ENCODE measurements around the gene GSC2.

GSC2 gene

DNA sequence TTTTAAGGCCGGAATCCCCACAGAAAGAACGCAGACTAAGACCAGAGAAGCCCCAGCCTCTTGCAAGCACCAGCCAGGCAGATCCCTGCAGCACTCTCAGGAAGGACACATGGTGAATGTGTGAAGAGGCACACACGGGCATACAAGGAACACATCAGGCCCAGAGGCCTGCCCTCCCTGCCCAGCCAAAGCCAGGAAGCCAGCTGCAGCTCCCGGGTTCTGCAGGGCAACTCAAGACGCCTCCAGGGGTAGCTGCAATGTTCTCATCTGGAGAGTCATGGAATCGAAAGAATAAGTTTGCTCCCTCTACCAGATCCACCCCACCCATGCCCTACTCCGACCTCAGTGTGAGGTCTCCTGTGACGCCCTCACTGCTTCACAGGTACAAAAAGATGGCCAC is 30.1 kb downstream of the GSC2 start:
- no peak for DNase-seq (ENCODE audit: low read depth in 2 of 2)

DNA sequence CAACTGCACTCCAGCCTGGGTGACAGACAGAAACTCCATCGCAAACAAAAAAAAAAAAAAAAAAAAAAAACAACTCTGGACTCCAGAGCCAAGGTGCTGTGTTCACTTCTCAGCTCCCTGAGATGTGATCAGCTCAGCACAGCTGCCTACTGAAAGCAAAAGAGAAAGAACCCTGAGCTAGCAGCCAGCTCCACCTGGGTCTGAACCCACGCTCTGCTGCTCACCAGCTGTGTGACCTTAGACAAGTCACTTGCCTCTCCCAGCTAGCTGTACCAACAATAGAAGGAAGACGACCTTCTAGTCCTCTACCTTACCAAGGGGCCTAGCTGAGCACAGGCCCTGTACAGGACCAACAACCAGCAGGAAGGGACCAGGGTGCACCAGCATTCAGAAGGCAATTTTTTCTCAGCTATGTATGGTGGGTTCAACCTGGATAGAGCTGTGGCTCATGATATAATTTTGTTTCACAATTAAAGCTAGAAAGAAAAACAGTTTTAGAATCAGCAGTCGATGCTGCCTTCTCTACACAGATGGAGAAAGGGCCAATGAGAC is 31.7 kb downstream of the GSC2 start:
- DNase-seq (ENCODE audit: low read depth in 2 of 2): no peak

DNA sequence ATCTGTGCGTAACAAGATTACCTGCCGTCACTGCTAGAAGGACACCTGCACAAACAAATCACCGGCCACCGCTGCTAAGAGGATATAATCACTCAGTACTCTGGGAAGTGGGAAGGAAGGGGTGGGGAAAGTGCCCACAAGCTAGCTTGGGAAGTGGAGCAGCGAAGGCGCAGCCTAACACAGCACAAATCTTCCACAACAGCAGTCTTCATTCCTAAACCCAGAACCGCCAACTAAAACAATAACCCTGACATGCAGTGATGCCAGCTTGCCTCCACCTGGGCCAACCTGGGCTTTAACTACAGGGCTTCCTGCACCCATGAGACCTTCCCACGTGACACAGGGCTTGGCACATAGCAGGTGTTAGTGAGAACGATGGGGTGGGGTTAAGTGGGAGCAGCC is 33.0 kb downstream of the GSC2 start:
- no peak for DNase-seq (ENCODE audit: low read depth in 2 of 2)

DNA sequence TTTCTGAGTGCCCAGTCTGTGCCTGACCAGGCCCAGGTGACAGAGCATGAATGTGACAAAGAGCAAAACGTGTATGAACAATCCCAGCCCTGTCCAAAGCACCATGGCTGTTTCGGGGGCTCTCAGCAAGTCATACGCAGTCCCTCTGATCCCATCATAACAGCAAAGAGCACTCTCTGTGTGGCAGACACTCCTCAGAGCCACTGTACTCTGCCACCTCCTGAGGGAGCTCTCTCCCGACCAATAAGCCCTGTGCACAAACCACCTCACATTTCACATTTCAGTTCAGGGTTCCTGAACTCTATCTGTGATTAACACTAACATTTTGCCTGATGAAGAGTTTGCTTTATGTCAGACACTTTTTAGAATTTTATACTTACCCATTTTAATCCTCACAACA is 34.5 kb downstream of the GSC2 start:
- DNase-seq (ENCODE audit: low read depth in 2 of 2): no peak

- no peak for DNase-seq (ENCODE audit: low read depth in 2 of 2)
These were observed 35.0 kb downstream of the GSC2 start for GRCh38 chr22:19114984-19115552.

- DNase-seq (ENCODE audit: low read depth in 2 of 2): no peak
These were observed 36.7 kb downstream of the GSC2 start for GRCh38 chr22:19113429-19113828.

GRCh38 chr22:19111584-19111983 is 38.5 kb downstream of the GSC2 start:
- no peak for DNase-seq (ENCODE audit: low read depth in 2 of 2)

- no peak for DNase-seq (ENCODE audit: low read depth in 2 of 2)
These were observed 39.0 kb downstream of the GSC2 start for GRCh38 chr22:19111140-19111539.

GRCh38 chr22:19110646-19111045 is 39.4 kb downstream of the GSC2 start:
- DNase-seq (ENCODE audit: low read depth in 2 of 2): no peak

DNA sequence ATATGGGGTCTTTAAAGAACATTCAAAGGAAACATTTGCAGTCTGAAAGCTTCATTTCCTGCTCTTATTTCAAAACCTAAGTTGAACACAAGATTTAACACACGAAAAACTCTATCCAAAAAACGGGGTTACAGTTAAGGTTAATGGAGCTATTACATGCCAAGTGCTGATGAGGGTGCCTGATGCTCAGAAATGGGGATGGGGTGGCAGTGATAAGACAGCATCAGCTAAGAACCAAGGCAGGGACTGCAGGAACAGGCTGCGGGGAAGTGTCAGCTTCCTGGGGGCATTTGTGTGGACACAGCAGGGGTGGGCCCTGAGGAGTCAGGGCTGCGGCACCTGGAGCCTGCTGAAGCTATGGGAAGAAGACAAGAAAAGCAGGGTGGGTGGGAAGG is 40.0 kb downstream of the GSC2 start:
- no peak for DNase-seq (ENCODE audit: low read depth in 2 of 2)

GRCh38 chr22:19109198-19110063 is 40.7 kb downstream of the GSC2 start:
- no peak for DNase-seq (ENCODE audit: low read depth in 2 of 2)

- DNase-seq (ENCODE audit: low read depth in 2 of 2): no peak
These were observed 41.3 kb downstream of the GSC2 start for GRCh38 chr22:19108807-19109197.

- no peak for DNase-seq (ENCODE audit: low read depth in 2 of 2)
These were observed 42.4 kb downstream of the GSC2 start for GRCh38 chr22:19107730-19108074.

DNA sequence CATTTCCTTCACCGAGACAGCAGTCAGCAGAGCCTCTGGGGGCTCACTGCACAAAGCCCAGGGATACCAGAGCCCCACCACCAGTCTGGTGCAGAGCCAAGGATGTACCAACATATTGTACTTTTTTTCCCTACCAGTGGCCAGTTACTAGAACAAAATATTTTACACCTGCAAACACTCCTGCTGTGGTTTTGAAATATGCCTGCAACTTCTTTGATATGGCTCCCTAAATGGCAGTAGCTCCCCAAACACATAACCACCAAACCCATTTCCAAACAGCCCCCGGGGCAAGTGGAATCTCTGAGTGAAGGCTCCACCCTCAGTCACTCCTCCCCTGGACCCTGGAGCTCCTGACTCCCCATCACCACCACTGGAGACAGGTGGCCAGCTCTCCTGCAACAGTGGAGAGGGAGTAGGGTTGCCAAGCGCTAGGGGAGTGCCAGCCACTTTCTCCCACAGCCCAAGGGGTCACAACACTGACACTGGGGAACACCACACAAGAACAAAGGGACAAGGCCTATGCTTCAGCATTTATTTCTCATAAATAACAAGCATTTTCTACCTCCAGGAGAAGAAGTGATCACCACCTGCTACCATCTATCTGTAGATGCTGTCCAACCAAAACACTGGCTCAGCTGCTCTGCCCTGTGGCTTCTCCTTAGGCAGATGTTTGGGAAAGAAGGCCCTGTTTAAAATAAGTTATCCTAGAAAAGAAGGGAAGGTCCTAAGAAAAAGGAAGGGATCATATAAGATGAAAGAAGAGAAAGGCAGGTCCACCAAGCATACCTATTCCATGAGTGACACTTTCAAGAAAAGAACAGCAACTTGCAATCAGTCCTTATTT is 43.0 kb downstream of the GSC2 start:
- DNase-seq (ENCODE audit: low read depth in 2 of 2): no peak

- no peak for DNase-seq (ENCODE audit: low read depth in 2 of 2)
These were observed 44.0 kb downstream of the GSC2 start for GRCh38 chr22:19105867-19106802.

DNA sequence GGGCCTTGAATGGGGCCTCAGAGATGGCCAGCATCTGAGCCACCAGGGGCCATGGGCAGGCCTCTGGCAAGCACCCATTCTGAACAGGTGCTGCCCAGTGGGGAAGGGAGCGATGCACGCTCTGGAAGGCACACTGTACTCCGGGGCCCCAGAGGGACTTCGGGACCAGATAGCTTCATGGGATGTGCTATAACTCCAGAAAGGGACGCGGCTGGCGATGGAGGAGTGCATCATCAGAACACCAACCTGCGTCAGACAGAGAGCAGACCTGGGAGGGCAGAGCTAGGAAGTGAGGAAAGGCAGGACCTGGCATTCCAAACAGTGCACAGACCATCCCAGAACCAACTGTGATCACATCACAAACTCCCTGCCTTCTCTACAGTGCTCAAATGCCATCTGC is 44.6 kb downstream of the GSC2 start:
- no peak for DNase-seq (ENCODE audit: low read depth in 2 of 2)

- no peak for DNase-seq (ENCODE audit: low read depth in 2 of 2)
These were observed 45.9 kb downstream of the GSC2 start for GRCh38 chr22:19103880-19104821.

DNA sequence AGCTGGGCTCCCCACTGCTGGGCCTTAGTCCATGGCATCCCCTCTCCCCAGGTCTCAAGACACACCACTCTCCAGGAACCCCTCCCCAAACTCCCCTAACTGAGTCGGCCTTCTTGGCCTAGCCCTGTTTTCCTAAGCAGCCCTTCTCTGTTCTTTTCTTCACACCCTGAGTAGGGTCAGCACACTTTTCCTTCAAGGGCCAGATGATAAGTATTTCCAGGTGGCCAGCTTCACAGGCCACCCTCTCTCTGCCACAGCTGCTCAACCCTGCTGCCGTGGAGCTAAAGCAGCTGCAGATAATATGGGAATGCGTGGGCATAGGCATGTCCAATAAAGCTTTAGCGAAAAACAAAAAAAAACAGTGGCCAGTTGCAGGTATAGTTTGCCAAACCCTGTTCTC is 51.9 kb downstream of the GSC2 start:
- DNase-seq (ENCODE audit: low read depth in 2 of 2): no peak

GRCh38 chr22:19097518-19097917 is 52.6 kb downstream of the GSC2 start:
- DNase-seq (ENCODE audit: low read depth in 2 of 2): no peak

Data from stimulated activated CD8-positive, alpha-beta memory T cell treated with anti-CD3 and anti-CD28 coated beads, Interleukin-2, amount 100 ng/mL, for 48 hours (primary cell).